Upper lobe of left lung (tissue), 4 donors: Measurements from ENCODE around the gene PHACTR1.

Experiments
- CTCF ChIP-seq, 6 experiments: fragments of 450-650 bp in 4 of 6; fragments of 200-600 bp in 2 of 6; sonication (generic) in 2 of 6; IDR thresholded peaks; one replicate each; pipeline ENCODE4 v1.5.1; 2016 to 2019; ENCODE audit warnings: antibody characterized with exemption in 6 of 6
- POLR2A ChIP-seq, 4 donors: fragments of 450-650 bp; IDR thresholded peaks; one replicate each; pipeline ENCODE4 v1.5.1; 2016 to 2017; ENCODE audit warnings: antibody characterized with exemption in 4 of 4, mild to moderate bottlenecking in 2 of 4

DNA sequence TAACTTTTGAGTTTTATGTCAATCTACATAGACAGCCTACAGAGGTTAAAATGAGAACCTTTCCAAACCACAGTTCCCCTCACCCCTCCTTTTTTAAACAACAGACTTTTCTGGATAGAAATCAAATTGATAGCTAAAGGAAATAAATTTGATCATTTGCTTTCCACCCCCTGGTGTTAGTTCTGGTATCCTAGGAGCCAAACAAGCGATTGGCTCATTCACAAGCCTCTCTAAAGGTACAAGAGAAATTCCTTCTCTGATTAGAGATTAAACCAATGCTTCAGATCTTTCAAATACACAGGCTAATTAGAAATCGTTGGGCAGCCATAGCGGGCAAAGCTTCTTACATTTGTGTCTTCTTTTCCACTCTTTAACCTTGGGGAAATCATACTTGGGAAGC, 379.5 kb downstream of the PHACTR1 start:
- no peak for TF ChIP-seq CTCF (IDR thresholded peaks at IDR 0.05)
- TF ChIP-seq POLR2A (IDR thresholded peaks at IDR 0.05): no peak
